Neuronal stem cell (in vitro differentiated cells): ENCODE data around the gene SDSL. TPM values are rescaled to one million over a fixed set of nuclear protein-coding genes. Genes with fewer than 3 reads are reported as not detected.

Source experiments
- DNase-seq: peaks from one replicate; pipeline ENCODE4 v3.0.0-alpha.2; 2013; ENCODE audit warnings: low spot score
- H2AFZ ChIP-seq: one replicate; pipeline ENCODE4 v1.6.1; 2013; ENCODE audit warnings: mild to moderate bottlenecking, low read length, inconsistent platforms
- H2AK5ac ChIP-seq: 2 replicates; pipeline ENCODE4 v1.6.1; 2013; ENCODE audit warnings: low read depth, mild to moderate bottlenecking, inconsistent platforms, low read length, moderate library complexity, mixed read lengths
- H2BK120ac ChIP-seq: 2 replicates; pipeline ENCODE4 v1.6.1; 2013; ENCODE audit warnings: low read depth, mild to moderate bottlenecking, inconsistent platforms, low read length, moderate library complexity, mixed read lengths
- H2BK12ac ChIP-seq: one replicate; pipeline ENCODE4 v1.6.1; 2013; ENCODE audit warnings: low read length, inconsistent platforms
- H2BK15ac ChIP-seq: 2 replicates; pipeline ENCODE4 v1.6.1; 2013; ENCODE audit warnings: mild to moderate bottlenecking, low read length, inconsistent platforms, mixed read lengths
- H2BK5ac ChIP-seq: one replicate; pipeline ENCODE4 v1.6.1; 2013; ENCODE audit warnings: inconsistent platforms, mild to moderate bottlenecking, low read length, moderate library complexity
- H3K14ac ChIP-seq: one replicate; pipeline ENCODE4 v1.6.1; 2013; ENCODE audit warnings: low read length, inconsistent platforms
- H3K18ac ChIP-seq: 2 replicates; pipeline ENCODE4 v1.6.1; 2013; ENCODE audit warnings: low read length, inconsistent platforms
- H3K23ac ChIP-seq: 2 replicates; pipeline ENCODE4 v1.6.1; 2013; ENCODE audit warnings: low read depth, mild to moderate bottlenecking, mixed read lengths, low read length, inconsistent platforms; ENCODE audit not compliant: poor library complexity
- H3K27ac ChIP-seq: replicated peaks from 3 replicates; pipeline ENCODE4 v1.5.1; 2013; ENCODE audit warnings: low read length, inconsistent platforms
- H3K27me3 ChIP-seq, 3 experiments: 2 replicates each; pipeline ENCODE4 v1.6.1; 2013; ENCODE audit warnings: low read length in 3 of 3, mild to moderate bottlenecking in 2 of 3, inconsistent platforms in 1 of 3, low read depth in 1 of 3, mixed read lengths in 1 of 3, moderate library complexity in 1 of 3; ENCODE audit not compliant: control insufficient read depth in 3 of 3, insufficient read depth in 3 of 3
- H3K36me3 ChIP-seq, 2 donors: replicated peaks in 1 of 2; 2 replicates each; pipeline ENCODE4 v1.6.1; 2013; ENCODE audit warnings: low read length in 2 of 2; ENCODE audit not compliant: control insufficient read depth in 2 of 2, insufficient read depth in 2 of 2
- H3K4ac ChIP-seq: 2 replicates; pipeline ENCODE4 v1.6.1; 2013; ENCODE audit warnings: inconsistent platforms, mild to moderate bottlenecking, low read length, moderate library complexity
- H3K4me1 ChIP-seq, 2 donors: 1 replicate in 1 of 2; 2 replicates in 1 of 2; pipeline ENCODE4 v1.6.1; 2013; ENCODE audit warnings: low read length in 2 of 2, low read depth in 1 of 2; ENCODE audit not compliant: control insufficient read depth in 2 of 2, insufficient read depth in 1 of 2
- H3K4me2 ChIP-seq: one replicate; pipeline ENCODE4 v1.6.1; 2013; ENCODE audit warnings: mild to moderate bottlenecking, low read length, inconsistent platforms; ENCODE audit not compliant: insufficient read depth, poor library complexity, severe bottlenecking
- H3K4me3 ChIP-seq, 2 donors: 2 replicates each; pipeline ENCODE4 v1.5.1; 2013; ENCODE audit warnings: low read length in 2 of 2, mild to moderate bottlenecking in 2 of 2, inconsistent platforms in 1 of 2, moderate library complexity in 1 of 2
- H3K79me1 ChIP-seq: one replicate; pipeline ENCODE4 v1.6.1; 2013; ENCODE audit warnings: low read depth, mild to moderate bottlenecking, inconsistent platforms, low read length, moderate library complexity
- H3K9ac ChIP-seq: one replicate; pipeline ENCODE4 v1.6.1; 2013; ENCODE audit warnings: mild to moderate bottlenecking, low read depth, low read length, inconsistent platforms; ENCODE audit not compliant: poor library complexity
- H3K9me3 ChIP-seq, 2 donors: replicated peaks in 1 of 2; 2 replicates each; pipeline versions ENCODE3 to v1.6.1; 2013; ENCODE audit warnings: low read length in 2 of 2, mild to moderate bottlenecking in 2 of 2, inconsistent platforms in 1 of 2, low read depth in 1 of 2, mixed read lengths in 1 of 2, moderate library complexity in 1 of 2; ENCODE audit not compliant: control insufficient read depth in 2 of 2, insufficient read depth in 1 of 2
- H4K8ac ChIP-seq: one replicate; pipeline ENCODE4 v1.6.1; 2013; ENCODE audit warnings: low read depth, mild to moderate bottlenecking, inconsistent platforms, low read length, moderate library complexity
- H4K91ac ChIP-seq: one replicate; pipeline ENCODE4 v1.6.1; 2013; ENCODE audit warnings: low read length, low read depth, mild to moderate bottlenecking, inconsistent platforms; ENCODE audit not compliant: poor library complexity
- WGBS, 2 donors: extraction: QIAGEN DNeasy Blood & Tissue Kit; methylation state at CpG; one replicate each; pipeline ENCODE4 v1.1.7; 2013; ENCODE audit warnings: missing lambda C conversion rate in 2 of 2, mixed read lengths in 1 of 2; ENCODE audit not compliant: insufficient read length in 2 of 2, insufficient replicate concordance in 1 of 2; ENCODE audit errors: extremely low coverage in 2 of 2; 5-methylcytosine and 5-hydroxymethylcytosine counted together
- polyA plus RNA-seq, 2 experiments: library from polyadenylated mRNA; stranded (reverse); fragments of 200-250 nt; gene quantifications; one replicate each; pipeline ENCODE4 v1.2.3, GENCODE V29; 2013

Gene SDSL, protein sequence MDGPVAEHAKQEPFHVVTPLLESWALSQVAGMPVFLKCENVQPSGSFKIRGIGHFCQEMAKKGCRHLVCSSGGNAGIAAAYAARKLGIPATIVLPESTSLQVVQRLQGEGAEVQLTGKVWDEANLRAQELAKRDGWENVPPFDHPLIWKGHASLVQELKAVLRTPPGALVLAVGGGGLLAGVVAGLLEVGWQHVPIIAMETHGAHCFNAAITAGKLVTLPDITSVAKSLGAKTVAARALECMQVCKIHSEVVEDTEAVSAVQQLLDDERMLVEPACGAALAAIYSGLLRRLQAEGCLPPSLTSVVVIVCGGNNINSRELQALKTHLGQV
- 1.0 TPM for polyA plus RNA-seq (2013, experiment 1 of 2)
- 0.90 TPM for polyA plus RNA-seq (2013, experiment 2 of 2)

DNA sequence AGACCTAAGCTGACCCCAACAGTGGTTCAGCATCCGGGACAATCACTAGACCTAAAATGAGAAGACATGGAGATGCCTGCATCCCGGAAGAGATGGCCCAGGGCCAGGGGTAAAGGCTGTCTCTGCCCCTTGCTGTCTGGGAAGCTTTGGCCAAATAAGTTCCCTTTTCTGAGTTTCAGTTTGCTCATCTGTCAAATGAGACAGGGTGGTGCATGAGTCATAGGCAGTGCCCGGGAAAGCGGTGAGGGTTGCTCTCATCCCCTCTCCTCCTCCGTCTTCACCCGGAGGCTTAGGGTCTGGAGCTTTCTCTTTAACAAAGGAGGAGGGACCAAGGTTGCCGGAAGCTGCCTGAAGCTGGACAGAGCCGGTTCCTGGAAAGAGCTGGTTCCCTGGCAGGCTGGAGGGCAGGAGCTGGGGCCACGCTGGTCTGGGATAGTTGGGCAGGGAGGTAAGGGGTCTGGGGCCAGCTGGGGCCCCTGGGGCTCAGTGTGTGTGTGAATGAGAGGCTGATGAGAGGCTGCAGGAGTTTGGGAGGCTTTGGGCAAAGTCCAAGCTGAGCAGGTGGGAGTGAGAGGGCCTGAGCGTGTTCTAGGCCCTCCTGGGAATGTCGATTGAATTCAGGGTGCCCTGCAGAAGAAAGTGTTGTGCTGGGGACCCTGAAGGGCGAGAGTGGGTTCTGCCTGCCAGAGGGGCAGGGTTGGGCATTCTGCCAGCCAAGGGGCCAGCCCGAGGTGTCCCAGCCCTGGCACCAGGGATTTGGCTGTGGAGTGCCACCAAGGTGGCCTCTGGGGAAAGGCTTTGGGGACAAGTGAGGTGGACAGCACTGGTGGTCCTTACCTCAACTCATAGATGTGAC lies at the start of gene SDSL:
TSS of gene SDSL (plus strand) at position 351 of the 856 bp plus-strand sequence. CDS start 5,603 bp downstream, outside the sequence.
- no peak within 1 kb of the TSS for H2BK120ac ChIP-seq
- H3K9ac ChIP-seq = peak within 1 kb of the TSS; percentile 53
- H2AK5ac ChIP-seq = peak within 1 kb of the TSS; percentile 87
- H3K27ac ChIP-seq = no peak within 1 kb of the TSS
- peak within 1 kb of the TSS; percentile 32 for H4K8ac ChIP-seq
- no peak within 1 kb of the TSS for H3K14ac ChIP-seq
- peak within 1 kb of the TSS; percentile 30 for H2BK12ac ChIP-seq
- no peak within 1 kb of the TSS for H3K4ac ChIP-seq
- DNase-seq = peak; percentile 21
- H3K4me1 ChIP-seq = peaks cover 0 to 13% of the 10 kb centered on the region in 2 donors
- H3K79me1 ChIP-seq = no peaks in the 10 kb centered on the region
- H4K91ac ChIP-seq = no peak within 1 kb of the TSS
- peaks cover 0 to 23% of the 10 kb centered on the region in 2 donors for H3K36me3 ChIP-seq
- no peaks in the 10 kb centered on the region for H3K9me3 ChIP-seq
- H3K27me3 ChIP-seq = no peaks in the 10 kb centered on the region
- H3K4me2 ChIP-seq = peak within 1 kb of the TSS; percentile 32
- peak within 1 kb of the TSS; percentile 91 for H3K18ac ChIP-seq
- H3K4me3 ChIP-seq = peak within 1 kb of the TSS; percentile 21 to 87
- H2AFZ ChIP-seq = peak within 1 kb of the TSS; percentile 75
- H2BK15ac ChIP-seq = peak within 1 kb of the TSS; percentile 71
- H2BK5ac ChIP-seq = no peak within 1 kb of the TSS
- WGBS, 2 donors = no CpG with 5 or more reads among the region's 13 CpGs
- peak within 1 kb of the TSS; percentile 70 for H3K23ac ChIP-seq

- H3K27ac ChIP-seq = no peak overlapping the region
- H3K9ac ChIP-seq = no peak overlapping the region
- H3K27me3 ChIP-seq = no peaks in the 10 kb centered on the region
- H3K9me3 ChIP-seq = peaks cover 0 to 2% of the 10 kb centered on the region in 2 donors
- H2BK5ac ChIP-seq = no peak overlapping the region
- H3K4me1 ChIP-seq = no peaks in the 10 kb centered on the region
- H2BK120ac ChIP-seq = peak overlapping the region; percentile 44
- WGBS, 2 donors = 100% methylated on average over 1 to 2 of the region's 3 CpGs
- no peak for DNase-seq
- H2BK15ac ChIP-seq = no peak overlapping the region
- no peak overlapping the region for H2AFZ ChIP-seq
- no peak overlapping the region for H4K8ac ChIP-seq
- H3K14ac ChIP-seq = no peak overlapping the region
- no peak overlapping the region for H3K4me2 ChIP-seq
- no peak overlapping the region for H3K23ac ChIP-seq
- no peak overlapping the region for H4K91ac ChIP-seq
- no peak overlapping the region for H3K4ac ChIP-seq
- H3K4me3 ChIP-seq = no peak overlapping the region
- no peak overlapping the region for H3K18ac ChIP-seq
- no peak overlapping the region for H2BK12ac ChIP-seq
- peaks cover 3% of the 10 kb centered on the region for H3K79me1 ChIP-seq
- peaks cover 11 to 57% of the 10 kb centered on the region in 2 donors for H3K36me3 ChIP-seq
- H2AK5ac ChIP-seq = no peak overlapping the region
These were observed 48.7 kb upstream of the SDSL start for GRCh38 chr12:113373440-113373839.

DNA sequence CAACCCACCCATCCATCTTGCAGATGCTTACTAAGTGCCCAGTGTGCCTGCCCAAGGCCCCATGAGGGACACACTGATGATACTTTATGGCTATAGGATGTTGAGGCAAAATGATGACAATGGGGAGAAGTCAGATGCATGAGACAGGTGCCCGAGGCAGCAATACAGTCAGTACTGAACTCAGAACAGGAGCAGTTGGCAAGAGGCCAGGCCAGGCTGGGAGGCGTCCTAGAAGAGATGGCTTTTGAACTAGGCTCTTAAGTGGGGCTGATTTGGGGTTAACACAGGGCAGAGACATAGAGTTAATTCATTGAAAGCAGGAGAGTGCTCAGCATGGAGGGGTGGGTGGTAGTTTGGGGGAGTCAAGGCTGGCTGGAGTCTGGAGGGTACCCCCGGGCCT lies 48.2 kb upstream of the SDSL start:
- no peaks in the 10 kb centered on the region for H3K27me3 ChIP-seq

More for the DNA sequence above, 48.2 kb upstream of the SDSL start:
- H2AK5ac ChIP-seq = no peak overlapping the region
- no peak overlapping the region for H3K27ac ChIP-seq
- H3K79me1 ChIP-seq = peaks cover 3% of the 10 kb centered on the region
- no peak overlapping the region for H3K4me3 ChIP-seq
- H3K36me3 ChIP-seq = peaks cover 11 to 57% of the 10 kb centered on the region in 2 donors
- H2BK5ac ChIP-seq = no peak overlapping the region
- H3K18ac ChIP-seq = no peak overlapping the region
- peaks cover 0 to 2% of the 10 kb centered on the region in 2 donors for H3K9me3 ChIP-seq
- H3K14ac ChIP-seq = no peak overlapping the region
- no peak overlapping the region for H2AFZ ChIP-seq
- H2BK12ac ChIP-seq = no peak overlapping the region
- WGBS, 2 donors = no CpG with 5 or more reads among the region's 3 CpGs
- DNase-seq = no peak
- H3K23ac ChIP-seq = no peak overlapping the region
- H3K4ac ChIP-seq = no peak overlapping the region
- no peaks in the 10 kb centered on the region for H3K4me1 ChIP-seq
- no peak overlapping the region for H2BK120ac ChIP-seq
- no peak overlapping the region for H4K91ac ChIP-seq
- peak overlapping the region; percentile 21 for H3K9ac ChIP-seq
- no peak overlapping the region for H3K4me2 ChIP-seq
- H4K8ac ChIP-seq = no peak overlapping the region
- H2BK15ac ChIP-seq = no peak overlapping the region
